IPS DF 19.7 (cell line): ENCODE results near the gene MEPCE.

Source experiments
- DNase-seq: peaks from one replicate; pipeline ENCODE4 v3.0.0-alpha.2; 2013; ENCODE audit warnings: low read depth, low spot score

Gene MEPCE

GRCh38 chr7:100406767-100407166, 22.9 kb upstream of the MEPCE start:
- no peak for DNase-seq

- no peak for DNase-seq
Observed at GRCh38 chr7:100407285-100408180, 22.1 kb upstream of the MEPCE start.

DNA sequence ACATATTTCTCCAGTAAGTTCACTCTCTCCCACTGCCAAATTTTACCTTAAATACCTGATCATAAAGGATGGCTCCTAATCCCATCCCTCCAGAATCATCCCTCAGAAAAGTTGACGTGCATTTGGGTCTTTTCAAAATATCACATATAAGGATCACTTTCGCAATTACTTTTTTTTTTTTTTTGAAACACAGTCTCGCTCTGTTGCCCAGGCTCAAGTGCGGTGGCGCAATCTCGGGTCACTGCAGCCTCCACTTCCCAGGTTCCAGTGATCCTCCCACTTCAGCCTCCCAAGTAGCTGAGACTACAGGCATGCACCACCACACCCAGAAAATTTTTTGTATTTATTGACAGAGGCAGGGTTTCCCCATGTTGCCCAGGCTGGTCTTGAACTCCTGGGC, 18.5 kb upstream of the MEPCE start:
- no peak for DNase-seq

DNA sequence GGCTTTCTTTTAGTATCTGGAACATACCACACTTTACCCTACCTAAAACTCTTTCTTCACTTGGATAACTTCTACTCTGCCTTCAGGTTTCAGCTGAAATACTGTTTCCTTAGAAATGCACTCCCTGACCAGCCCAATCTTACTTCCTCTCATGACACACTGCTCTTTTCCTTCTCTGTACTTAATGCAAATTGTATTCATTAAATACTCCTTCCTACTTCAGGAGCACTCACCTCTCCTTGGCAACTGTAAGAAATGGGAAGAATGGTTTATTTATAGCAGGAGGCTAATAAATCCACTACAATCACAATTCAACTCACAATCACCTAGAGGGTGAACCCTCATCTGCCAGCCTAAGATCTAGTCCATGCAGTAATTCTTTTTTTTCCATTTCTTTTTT, 16.3 kb upstream of the MEPCE start:
- no peak for DNase-seq

- DNase-seq: no peak
Observed at GRCh38 chr7:100413889-100414288, 15.7 kb upstream of the MEPCE start.

GRCh38 chr7:100415448-100415847, 14.2 kb upstream of the MEPCE start:
- no peak for DNase-seq

GRCh38 chr7:100418930-100419659, 10.5 kb upstream of the MEPCE start:
- DNase-seq: no peak

DNA sequence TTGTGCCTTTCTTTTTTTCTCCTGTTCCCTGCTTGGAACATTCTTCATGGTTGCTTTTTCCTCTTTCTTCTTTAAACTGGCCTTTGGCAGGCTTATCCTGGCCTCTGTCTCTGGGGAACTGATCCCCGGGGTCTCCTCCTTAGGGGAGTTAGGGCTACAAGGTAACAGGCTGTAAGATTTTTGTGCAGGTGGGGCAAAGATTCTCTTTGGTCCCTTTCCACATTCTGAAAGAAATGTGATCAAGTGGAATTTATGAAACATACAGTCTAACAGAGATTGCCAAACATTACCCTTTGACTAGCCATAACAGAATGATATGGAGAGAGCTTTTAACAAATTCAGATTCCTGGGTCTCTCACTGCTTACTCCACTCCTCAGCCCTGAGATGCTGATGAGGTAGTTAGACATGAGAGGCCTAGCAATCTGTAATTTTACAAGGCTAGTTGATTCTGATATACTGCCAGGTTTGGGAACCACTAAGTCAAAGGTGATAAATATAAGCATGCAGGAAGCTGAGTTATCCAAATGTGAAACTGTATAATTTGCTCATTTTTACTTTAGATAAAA, 9.9 kb upstream of the MEPCE start:
- no peak for DNase-seq

DNA sequence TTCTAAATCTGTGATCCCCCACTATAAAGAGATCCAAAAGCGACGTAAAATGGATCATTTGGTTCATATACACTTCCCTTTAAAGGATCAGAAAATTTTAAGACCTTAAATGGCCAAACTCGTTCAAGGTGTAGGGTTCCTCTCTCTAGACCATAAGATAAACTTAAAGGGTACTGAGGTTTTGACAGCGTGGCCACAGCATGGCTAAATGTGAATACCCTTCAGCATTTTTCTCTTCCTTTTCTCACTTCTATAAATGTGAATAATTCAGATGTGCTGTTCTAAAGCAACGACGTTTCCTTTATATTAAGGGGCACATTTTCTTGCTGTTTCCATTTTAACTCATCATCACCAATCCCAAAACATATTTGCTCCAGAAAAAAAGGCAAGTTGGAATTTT, 6.3 kb upstream of the MEPCE start:
- no peak for DNase-seq

DNA sequence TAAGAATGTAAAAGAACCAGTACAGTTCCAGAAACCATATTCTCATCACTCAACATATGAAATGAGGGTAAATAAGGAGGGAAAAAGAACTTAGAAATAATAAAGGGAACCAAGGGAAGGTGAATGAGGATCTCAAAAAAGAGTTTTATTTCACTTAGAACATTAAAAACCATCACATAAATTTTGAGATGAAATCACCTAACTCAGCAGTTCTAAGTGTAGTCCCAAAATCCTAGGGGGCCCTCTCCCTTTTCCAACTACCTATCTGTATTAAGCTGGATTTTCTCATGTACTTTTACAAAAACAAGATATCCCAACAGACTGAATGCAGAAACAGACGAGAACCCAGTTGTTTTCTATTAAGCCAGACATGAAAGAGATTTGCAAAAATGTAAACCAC, 4.3 kb upstream of the MEPCE start:
- no peak for DNase-seq

GRCh38 chr7:100426516-100426915, 3.1 kb upstream of the MEPCE start:
- no peak for DNase-seq

- DNase-seq: no peak
Observed at GRCh38 chr7:100427762-100428198, 1.9 kb upstream of the MEPCE start.

GRCh38 chr7:100428199-100428966, 1.2 kb upstream of the MEPCE start, which contains the start of gene ZCWPW1:
Gene ZCWPW1 (minus strand): TSS chr7:100428703. CDS start chr7:100420649, 8,054 bp downstream.
- peak; percentile 89 for DNase-seq

- peak; percentile 86 for DNase-seq
Observed at GRCh38 chr7:100428967-100429636, 529 bp upstream of the MEPCE start.

DNA sequence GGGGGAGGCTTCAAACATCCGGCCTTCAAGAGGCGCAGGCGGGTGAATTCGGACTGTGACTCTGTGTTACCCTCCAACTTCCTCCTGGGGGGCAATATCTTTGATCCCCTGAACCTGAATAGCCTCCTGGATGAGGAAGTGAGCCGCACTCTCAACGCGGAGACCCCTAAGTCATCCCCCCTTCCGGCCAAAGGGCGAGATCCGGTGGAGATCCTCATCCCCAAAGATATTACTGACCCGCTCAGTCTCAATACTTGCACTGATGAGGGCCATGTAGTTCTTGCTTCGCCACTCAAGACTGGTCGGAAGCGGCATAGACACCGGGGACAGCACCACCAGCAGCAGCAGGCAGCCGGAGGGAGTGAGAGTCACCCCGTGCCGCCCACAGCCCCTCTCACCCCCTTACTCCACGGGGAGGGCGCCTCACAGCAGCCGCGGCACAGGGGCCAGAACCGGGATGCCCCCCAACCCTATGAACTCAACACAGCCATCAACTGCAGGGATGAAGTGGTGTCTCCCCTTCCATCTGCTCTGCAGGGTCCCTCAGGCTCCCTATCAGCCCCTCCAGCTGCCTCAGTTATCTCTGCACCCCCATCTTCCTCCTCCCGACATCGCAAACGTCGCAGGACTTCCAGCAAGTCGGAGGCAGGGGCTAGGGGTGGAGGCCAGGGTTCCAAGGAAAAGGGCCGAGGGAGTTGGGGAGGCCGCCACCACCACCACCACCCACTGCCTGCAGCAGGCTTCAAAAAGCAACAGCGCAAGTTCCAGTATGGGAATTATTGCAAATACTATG, 1.1 kb downstream of the MEPCE start:
- DNase-seq: no peak

DNA sequence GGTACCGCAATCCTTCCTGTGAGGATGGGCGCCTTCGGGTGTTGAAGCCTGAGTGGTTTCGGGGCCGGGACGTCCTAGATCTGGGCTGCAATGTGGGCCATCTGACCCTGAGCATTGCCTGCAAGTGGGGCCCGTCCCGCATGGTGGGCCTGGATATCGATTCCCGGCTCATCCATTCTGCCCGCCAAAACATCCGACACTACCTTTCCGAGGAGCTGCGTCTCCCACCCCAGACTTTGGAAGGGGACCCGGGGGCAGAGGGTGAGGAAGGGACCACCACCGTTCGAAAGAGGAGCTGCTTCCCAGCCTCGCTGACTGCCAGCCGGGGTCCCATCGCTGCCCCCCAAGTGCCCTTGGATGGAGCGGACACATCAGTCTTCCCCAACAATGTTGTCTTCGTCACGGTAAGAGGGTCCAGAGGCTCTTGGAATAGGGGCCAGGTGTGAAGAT, 1.7 kb downstream of the MEPCE start:
- DNase-seq: no peak

- no peak for DNase-seq
Observed at GRCh38 chr7:100432053-100432452, 2.4 kb downstream of the MEPCE start.

DNA sequence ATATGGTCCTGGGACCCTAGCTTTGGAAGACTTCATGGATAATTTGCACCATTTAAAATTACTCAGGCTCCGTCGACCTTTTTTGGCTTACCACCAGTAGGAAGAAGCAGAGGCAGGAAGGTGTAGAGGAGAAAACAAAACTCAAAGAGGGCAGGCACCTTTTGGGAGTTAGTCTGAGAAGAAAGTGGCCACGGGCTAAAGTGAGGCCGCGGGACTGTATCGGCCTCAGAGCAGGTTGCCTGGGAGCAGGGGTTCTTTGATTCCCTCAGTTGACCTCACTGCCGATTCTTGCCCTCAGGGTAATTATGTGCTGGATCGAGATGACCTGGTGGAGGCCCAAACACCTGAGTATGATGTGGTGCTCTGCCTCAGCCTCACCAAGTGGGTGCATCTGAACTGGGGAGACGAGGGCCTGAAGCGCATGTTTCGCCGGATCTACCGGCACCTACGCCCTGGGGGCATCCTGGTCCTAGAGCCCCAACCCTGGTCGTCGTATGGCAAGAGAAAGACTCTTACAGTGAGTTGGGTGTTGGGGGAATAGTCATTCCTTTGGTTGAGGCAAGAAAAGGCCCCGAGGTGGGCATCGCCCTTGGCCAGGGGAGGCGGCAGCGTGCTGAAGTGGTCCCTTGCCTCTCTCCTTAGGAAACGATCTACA, 3.1 kb downstream of the MEPCE start:
- no peak for DNase-seq

DNA sequence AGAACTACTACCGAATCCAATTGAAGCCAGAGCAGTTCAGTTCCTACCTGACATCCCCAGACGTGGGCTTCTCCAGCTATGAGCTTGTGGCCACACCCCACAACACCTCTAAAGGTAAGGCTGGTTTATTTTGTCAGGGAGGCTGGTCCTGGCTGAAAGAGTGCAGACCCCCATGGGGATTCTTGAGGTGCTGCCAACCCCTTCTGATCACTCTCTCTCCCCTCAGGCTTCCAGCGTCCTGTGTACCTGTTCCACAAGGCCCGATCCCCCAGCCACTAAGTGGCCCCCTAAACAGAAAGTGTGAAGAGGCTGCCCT, 3.6 kb downstream of the MEPCE start:
- no peak for DNase-seq
